ENCODE data around the gene MMP10.

DNA sequence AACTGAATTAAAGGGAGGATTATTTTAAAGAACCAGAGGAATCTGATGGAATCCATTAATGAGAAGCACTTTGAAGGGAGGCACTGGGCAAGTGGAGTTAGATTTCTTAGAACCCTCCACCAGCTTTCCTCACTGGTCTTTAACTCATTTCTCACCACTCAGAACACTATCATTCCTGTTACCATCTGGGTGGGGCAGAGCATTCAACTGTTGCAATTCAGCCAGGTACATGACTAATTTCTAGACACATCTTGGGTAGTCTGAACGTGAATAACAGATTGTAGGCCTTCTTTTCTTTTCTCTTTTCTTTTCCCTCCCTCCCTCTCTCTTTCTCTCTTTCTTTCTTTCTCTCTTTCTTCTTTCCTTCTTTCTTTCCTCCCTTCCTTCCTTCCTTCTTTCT is 33.1 kb upstream of the MMP10 start:
- TF ChIP-seq, protein P1, sequence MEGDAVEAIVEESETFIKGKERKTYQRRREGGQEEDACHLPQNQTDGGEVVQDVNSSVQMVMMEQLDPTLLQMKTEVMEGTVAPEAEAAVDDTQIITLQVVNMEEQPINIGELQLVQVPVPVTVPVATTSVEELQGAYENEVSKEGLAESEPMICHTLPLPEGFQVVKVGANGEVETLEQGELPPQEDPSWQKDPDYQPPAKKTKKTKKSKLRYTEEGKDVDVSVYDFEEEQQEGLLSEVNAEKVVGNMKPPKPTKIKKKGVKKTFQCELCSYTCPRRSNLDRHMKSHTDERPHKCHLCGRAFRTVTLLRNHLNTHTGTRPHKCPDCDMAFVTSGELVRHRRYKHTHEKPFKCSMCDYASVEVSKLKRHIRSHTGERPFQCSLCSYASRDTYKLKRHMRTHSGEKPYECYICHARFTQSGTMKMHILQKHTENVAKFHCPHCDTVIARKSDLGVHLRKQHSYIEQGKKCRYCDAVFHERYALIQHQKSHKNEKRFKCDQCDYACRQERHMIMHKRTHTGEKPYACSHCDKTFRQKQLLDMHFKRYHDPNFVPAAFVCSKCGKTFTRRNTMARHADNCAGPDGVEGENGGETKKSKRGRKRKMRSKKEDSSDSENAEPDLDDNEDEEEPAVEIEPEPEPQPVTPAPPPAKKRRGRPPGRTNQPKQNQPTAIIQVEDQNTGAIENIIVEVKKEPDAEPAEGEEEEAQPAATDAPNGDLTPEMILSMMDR (IDR thresholded peaks at IDR 0.05), result no peak
- TF ChIP-seq, protein P2, sequence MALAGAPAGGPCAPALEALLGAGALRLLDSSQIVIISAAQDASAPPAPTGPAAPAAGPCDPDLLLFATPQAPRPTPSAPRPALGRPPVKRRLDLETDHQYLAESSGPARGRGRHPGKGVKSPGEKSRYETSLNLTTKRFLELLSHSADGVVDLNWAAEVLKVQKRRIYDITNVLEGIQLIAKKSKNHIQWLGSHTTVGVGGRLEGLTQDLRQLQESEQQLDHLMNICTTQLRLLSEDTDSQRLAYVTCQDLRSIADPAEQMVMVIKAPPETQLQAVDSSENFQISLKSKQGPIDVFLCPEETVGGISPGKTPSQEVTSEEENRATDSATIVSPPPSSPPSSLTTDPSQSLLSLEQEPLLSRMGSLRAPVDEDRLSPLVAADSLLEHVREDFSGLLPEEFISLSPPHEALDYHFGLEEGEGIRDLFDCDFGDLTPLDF (CRISPR knock-in tag; IDR thresholded peaks at IDR 0.05), result no peak
- TF ChIP-seq IRF2 (CRISPR knock-in tag; IDR thresholded peaks at IDR 0.05; ENCODE audit: borderline replicate concordance, low read depth) (no peak), ESRRA (CRISPR knock-in tag; IDR thresholded peaks at IDR 0.05; ENCODE audit: borderline replicate concordance) (no peak), ZNF423 (CRISPR knock-in tag; IDR thresholded peaks at IDR 0.05) (no peak), JUN (CRISPR knock-in tag; IDR thresholded peaks at IDR 0.05) (no peak)
- TF ChIP-seq, protein P3, sequence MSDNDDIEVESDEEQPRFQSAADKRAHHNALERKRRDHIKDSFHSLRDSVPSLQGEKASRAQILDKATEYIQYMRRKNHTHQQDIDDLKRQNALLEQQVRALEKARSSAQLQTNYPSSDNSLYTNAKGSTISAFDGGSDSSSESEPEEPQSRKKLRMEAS (CRISPR knock-in tag; IDR thresholded peaks at IDR 0.05), result no peak
- TF ChIP-seq, protein P4, sequence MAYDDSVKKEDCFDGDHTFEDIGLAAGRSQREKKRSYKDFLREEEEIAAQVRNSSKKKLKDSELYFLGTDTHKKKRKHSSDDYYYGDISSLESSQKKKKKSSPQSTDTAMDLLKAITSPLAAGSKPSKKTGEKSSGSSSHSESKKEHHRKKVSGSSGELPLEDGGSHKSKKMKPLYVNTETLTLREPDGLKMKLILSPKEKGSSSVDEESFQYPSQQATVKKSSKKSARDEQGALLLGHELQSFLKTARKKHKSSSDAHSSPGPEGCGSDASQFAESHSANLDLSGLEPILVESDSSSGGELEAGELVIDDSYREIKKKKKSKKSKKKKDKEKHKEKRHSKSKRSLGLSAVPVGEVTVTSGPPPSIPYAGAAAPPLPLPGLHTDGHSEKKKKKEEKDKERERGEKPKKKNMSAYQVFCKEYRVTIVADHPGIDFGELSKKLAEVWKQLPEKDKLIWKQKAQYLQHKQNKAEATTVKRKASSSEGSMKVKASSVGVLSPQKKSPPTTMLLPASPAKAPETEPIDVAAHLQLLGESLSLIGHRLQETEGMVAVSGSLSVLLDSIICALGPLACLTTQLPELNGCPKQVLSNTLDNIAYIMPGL (CRISPR knock-in tag; IDR thresholded peaks at IDR 0.05), result no peak
- TF ChIP-seq, protein P5, sequence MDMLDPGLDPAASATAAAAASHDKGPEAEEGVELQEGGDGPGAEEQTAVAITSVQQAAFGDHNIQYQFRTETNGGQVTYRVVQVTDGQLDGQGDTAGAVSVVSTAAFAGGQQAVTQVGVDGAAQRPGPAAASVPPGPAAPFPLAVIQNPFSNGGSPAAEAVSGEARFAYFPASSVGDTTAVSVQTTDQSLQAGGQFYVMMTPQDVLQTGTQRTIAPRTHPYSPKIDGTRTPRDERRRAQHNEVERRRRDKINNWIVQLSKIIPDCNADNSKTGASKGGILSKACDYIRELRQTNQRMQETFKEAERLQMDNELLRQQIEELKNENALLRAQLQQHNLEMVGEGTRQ (CRISPR knock-in tag; IDR thresholded peaks at IDR 0.05), result no peak

Measured in WTC11 (cell line).